Measurements from ENCODE around the gene CARS2.

The CARS2 gene

GRCh38 chr13:110689041-110689440 is 16.9 kb downstream of the CARS2 start:
- no peak overlapping the region for H3K4me2 ChIP-seq (ENCODE audit: low read depth, low read length, poor library complexity, severe bottlenecking)
- H3K27me3 ChIP-seq (ENCODE audit: low read length): no peaks in the 10 kb centered on the region
- no peak for TF ChIP-seq CTCF (IDR thresholded peaks at IDR 0.05; ENCODE audit: insufficient read depth, low read length, poor library complexity, severe bottlenecking)
- TF ChIP-seq EZH2phosphoT487 (conservative IDR thresholded peaks at IDR 0.05; ENCODE audit: low read length): no peak
- H3K9ac ChIP-seq (ENCODE audit: low read length): no peak overlapping the region
- no peaks in the 10 kb centered on the region for H3F3A ChIP-seq (ENCODE audit: insufficient read depth)
- H4K20me1 ChIP-seq (ENCODE audit: low read depth, low read length): no peaks in the 10 kb centered on the region
- no peaks in the 10 kb centered on the region; the same call in 1 of the 2 replicates for H3K79me2 ChIP-seq (ENCODE audit: insufficient read depth, low read length)
- no peak overlapping the region for H2AFZ ChIP-seq (ENCODE audit: low read depth, low read length, severe bottlenecking)
- no peaks in the 10 kb centered on the region for H3K9me2 ChIP-seq (replicated peaks; ENCODE audit: insufficient read depth, low read length)
- 0 out of 2 replicates have a peak, but pooled peaks cover 4% of the 10 kb centered on the region for H3K36me3 ChIP-seq (ENCODE audit: low read length)
- H3K27ac ChIP-seq (ENCODE audit: low read depth, low read length): no peak overlapping the region
- H3K4me3 ChIP-seq (ENCODE audit: insufficient read depth, low read length, poor library complexity, severe bottlenecking): no peak overlapping the region
- no peaks in the 10 kb centered on the region for H3K9me3 ChIP-seq (ENCODE audit: insufficient read depth, low read length)

GRCh38 chr13:110687736-110688135 is 18.2 kb downstream of the CARS2 start:
- no peak overlapping the region for H3K9ac ChIP-seq (ENCODE audit: low read length)
- H3F3A ChIP-seq (ENCODE audit: insufficient read depth): no peaks in the 10 kb centered on the region
- H3K79me2 ChIP-seq (ENCODE audit: insufficient read depth, low read length): no peaks in the 10 kb centered on the region; the same call in 1 of the 2 replicates
- H3K36me3 ChIP-seq (ENCODE audit: low read length): 0 out of 2 replicates have a peak, but pooled peaks cover 4% of the 10 kb centered on the region
- TF ChIP-seq CTCF (IDR thresholded peaks at IDR 0.05; ENCODE audit: insufficient read depth, low read length, poor library complexity, severe bottlenecking) (no peak), EZH2phosphoT487 (conservative IDR thresholded peaks at IDR 0.05; ENCODE audit: low read length) (no peak)
- H3K9me2 ChIP-seq (replicated peaks; ENCODE audit: insufficient read depth, low read length): no peaks in the 10 kb centered on the region
- H3K4me2 ChIP-seq (ENCODE audit: low read depth, low read length, poor library complexity, severe bottlenecking): no peak overlapping the region
- H4K20me1 ChIP-seq (ENCODE audit: low read depth, low read length): no peaks in the 10 kb centered on the region
- no peak overlapping the region for H2AFZ ChIP-seq (ENCODE audit: low read depth, low read length, severe bottlenecking)
- H3K27ac ChIP-seq (ENCODE audit: low read depth, low read length): no peak overlapping the region
- H3K9me3 ChIP-seq (ENCODE audit: insufficient read depth, low read length): no peaks in the 10 kb centered on the region
- no peak overlapping the region for H3K4me3 ChIP-seq (ENCODE audit: insufficient read depth, low read length, poor library complexity, severe bottlenecking)
- H3K27me3 ChIP-seq (ENCODE audit: low read length): no peaks in the 10 kb centered on the region

- peaks cover 7% of the 10 kb centered on the region; the same call in 1 of the 2 replicates for H3K36me3 ChIP-seq (ENCODE audit: low read length)
- H2AFZ ChIP-seq (ENCODE audit: low read depth, low read length, severe bottlenecking): no peak overlapping the region
- no peak for TF ChIP-seq EZH2phosphoT487 (conservative IDR thresholded peaks at IDR 0.05; ENCODE audit: low read length)
- TF ChIP-seq CTCF (IDR thresholded peaks at IDR 0.05; ENCODE audit: insufficient read depth, low read length, poor library complexity, severe bottlenecking): no peak
Measured at GRCh38 chr13:110685305-110686020, 20.5 kb downstream of the CARS2 start.

More at GRCh38 chr13:110685305-110686020, 20.5 kb downstream of the CARS2 start:
- Histone ChIP-seq H3K9me2 (replicated peaks; ENCODE audit: insufficient read depth, low read length) (no peaks in the 10 kb centered on the region), H3K27me3 (ENCODE audit: low read length) (no peaks in the 10 kb centered on the region), H4K20me1 (ENCODE audit: low read depth, low read length) (no peaks in the 10 kb centered on the region), H3K4me3 (ENCODE audit: insufficient read depth, low read length, poor library complexity, severe bottlenecking) (no peak overlapping the region), H3K9me3 (ENCODE audit: insufficient read depth, low read length) (no peaks in the 10 kb centered on the region), H3K4me2 (ENCODE audit: low read depth, low read length, poor library complexity, severe bottlenecking) (no peak overlapping the region), H3K79me2 (ENCODE audit: insufficient read depth, low read length) (no peaks in the 10 kb centered on the region; the same call in 1 of the 2 replicates), H3F3A (ENCODE audit: insufficient read depth) (0 out of 2 replicates have a peak, but pooled peaks cover 9% of the 10 kb centered on the region), H3K9ac (ENCODE audit: low read length) (no peak overlapping the region), H3K27ac (ENCODE audit: low read depth, low read length) (no peak overlapping the region)
